Hepatocyte (in vitro differentiated cells): ENCODE measurements around the gene ARHGEF12.

Experiments used
- CTCF ChIP-seq: fragments of 200-600 bp; sonication (generic); IDR thresholded peaks from 2 replicates; pipeline ENCODE4 v1.5.1; 2016; ENCODE audit warnings: antibody characterized with exemption, mild to moderate bottlenecking; ENCODE audit not compliant: poor library complexity
- EZH2 ChIP-seq: fragments of 200-600 bp; sonication (generic); IDR thresholded peaks from 2 replicates; pipeline ENCODE4 v1.6.1; 2016; ENCODE audit warnings: antibody characterized with exemption, mild to moderate bottlenecking, borderline replicate concordance
- EZH2phosphoT487 ChIP-seq: fragments of 200-600 bp; sonication (generic); IDR thresholded peaks from one replicate; pipeline ENCODE4 v1.6.1; 2018; ENCODE audit warnings: antibody characterized with exemption, mild to moderate bottlenecking, low read depth, moderate library complexity; ENCODE audit not compliant: unreplicated experiment, severe bottlenecking

- no peak for TF ChIP-seq CTCF
- TF ChIP-seq EZH2, result no peak
- TF ChIP-seq EZH2phosphoT487, result no peak
Measured at GRCh38 chr11:120430146-120430545, 93.9 kb downstream of the ARHGEF12 start.
